22Rv1 (cell line): ENCODE data around the gene FRMD4B.

Experiments
- H3K27ac ChIP-seq: fragments of 450-650 bp; 2 replicates; pipeline ENCODE4 v1.5.1; 2017
- ZFX ChIP-seq: fragments of 450-650 bp; IDR thresholded peaks from 2 replicates; pipeline ENCODE4 v1.6.1; 2017; ENCODE audit warnings: antibody characterized with exemption, borderline replicate concordance
- TF ChIP-seq, protein P1 (sequence below): fragments of 450-650 bp; IDR thresholded peaks from 2 replicates; pipeline ENCODE4 v1.5.1; 2017; ENCODE audit warnings: mild to moderate bottlenecking

FRMD4B gene

GRCh38 chr3:69128509-69128908 lies 257.4 kb downstream of the FRMD4B start:
- TF ChIP-seq, protein P1, sequence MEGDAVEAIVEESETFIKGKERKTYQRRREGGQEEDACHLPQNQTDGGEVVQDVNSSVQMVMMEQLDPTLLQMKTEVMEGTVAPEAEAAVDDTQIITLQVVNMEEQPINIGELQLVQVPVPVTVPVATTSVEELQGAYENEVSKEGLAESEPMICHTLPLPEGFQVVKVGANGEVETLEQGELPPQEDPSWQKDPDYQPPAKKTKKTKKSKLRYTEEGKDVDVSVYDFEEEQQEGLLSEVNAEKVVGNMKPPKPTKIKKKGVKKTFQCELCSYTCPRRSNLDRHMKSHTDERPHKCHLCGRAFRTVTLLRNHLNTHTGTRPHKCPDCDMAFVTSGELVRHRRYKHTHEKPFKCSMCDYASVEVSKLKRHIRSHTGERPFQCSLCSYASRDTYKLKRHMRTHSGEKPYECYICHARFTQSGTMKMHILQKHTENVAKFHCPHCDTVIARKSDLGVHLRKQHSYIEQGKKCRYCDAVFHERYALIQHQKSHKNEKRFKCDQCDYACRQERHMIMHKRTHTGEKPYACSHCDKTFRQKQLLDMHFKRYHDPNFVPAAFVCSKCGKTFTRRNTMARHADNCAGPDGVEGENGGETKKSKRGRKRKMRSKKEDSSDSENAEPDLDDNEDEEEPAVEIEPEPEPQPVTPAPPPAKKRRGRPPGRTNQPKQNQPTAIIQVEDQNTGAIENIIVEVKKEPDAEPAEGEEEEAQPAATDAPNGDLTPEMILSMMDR: no peak
- TF ChIP-seq ZFX: no peak

GRCh38 chr3:69126999-69127398 lies 258.9 kb downstream of the FRMD4B start:
- no peak overlapping the region for H3K27ac ChIP-seq
- TF ChIP-seq, protein P1: no peak
- no peak for TF ChIP-seq ZFX

More at GRCh38 chr3:69128509-69128908, 257.4 kb downstream of the FRMD4B start:
- no peak overlapping the region for H3K27ac ChIP-seq

DNA sequence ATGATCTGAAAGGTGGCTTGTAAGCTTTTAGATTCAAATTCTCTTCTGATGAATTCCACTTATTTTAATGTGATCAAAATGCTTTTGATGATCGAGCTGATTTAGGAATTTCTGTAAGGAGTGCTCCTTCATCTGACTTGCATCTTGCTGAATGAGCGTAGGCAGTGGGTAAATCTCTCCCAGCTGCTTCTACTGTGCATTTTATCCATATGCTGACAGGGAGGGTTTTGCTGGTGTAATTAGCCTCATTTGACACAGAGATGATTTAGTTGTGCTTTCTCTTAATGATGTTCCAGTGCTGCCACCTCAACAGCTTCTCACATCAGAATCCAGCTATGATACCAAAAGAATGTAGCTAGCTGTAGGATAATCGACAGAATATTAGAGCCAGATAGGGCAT lies 259.7 kb downstream of the FRMD4B start:
- TF ChIP-seq ZFX: no peak
- TF ChIP-seq, protein P1: no peak

GRCh38 chr3:69122403-69122802 lies 263.5 kb downstream of the FRMD4B start, which contains the start of gene LMOD3:
TSS of gene LMOD3 (minus strand) at chr3:69122595. CDS start at chr3:69122386, 209 bp downstream.
- TF ChIP-seq, protein P1: no peak
- TF ChIP-seq ZFX: no peak
- H3K27ac ChIP-seq: no peak within 1 kb of the TSS

More for the DNA sequence above, 259.7 kb downstream of the FRMD4B start:
- H3K27ac ChIP-seq: no peak overlapping the region

GRCh38 chr3:69121950-69122349 lies 263.9 kb downstream of the FRMD4B start:
- TF ChIP-seq, protein P1: no peak
- no peak for TF ChIP-seq ZFX
- H3K27ac ChIP-seq: no peak overlapping the region

- no peak overlapping the region for H3K27ac ChIP-seq
- TF ChIP-seq, protein P1: no peak
- TF ChIP-seq ZFX: no peak
These were observed 264.4 kb downstream of the FRMD4B start for GRCh38 chr3:69121513-69121912.

DNA sequence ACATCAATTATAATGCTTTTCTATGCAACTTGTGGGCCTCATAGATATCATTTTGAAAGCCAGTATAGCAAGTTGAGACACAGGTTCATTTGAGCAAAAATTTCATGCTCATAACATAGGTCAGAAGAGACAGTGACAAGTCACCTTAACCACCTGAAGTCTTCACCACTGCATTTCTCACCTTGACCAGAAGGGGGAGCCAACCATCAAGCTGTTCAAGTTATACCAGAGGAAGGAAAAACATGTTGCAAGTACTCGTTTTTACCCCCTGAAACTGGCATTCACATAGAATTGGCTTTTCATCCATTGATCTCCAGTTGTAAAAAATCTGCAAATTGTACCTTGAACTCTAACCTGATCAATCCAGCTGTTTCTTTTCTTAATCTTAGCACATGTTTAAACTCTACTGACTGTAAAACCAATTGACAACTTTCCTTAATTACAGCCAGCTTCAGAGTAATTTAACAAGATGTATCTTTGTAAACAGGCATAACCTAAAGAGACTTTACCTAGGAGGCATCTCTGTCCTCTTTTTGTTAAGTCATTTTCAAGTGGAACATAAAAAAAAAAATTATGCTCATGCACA lies 264.9 kb downstream of the FRMD4B start:
- TF ChIP-seq, protein P1: peak; percentile 92
- no peak for TF ChIP-seq ZFX
- H3K27ac ChIP-seq: no peak overlapping the region
